TTC549 (cell line): ENCODE results near the gene TMEM63C.

Experiments
- FAIRE-seq: peaks from 2 replicates; lab custom pipeline; 2012; peaks lifted over from hg19 to GRCh38; lab: Jason Lieb, UNC

TMEM63C gene

DNA sequence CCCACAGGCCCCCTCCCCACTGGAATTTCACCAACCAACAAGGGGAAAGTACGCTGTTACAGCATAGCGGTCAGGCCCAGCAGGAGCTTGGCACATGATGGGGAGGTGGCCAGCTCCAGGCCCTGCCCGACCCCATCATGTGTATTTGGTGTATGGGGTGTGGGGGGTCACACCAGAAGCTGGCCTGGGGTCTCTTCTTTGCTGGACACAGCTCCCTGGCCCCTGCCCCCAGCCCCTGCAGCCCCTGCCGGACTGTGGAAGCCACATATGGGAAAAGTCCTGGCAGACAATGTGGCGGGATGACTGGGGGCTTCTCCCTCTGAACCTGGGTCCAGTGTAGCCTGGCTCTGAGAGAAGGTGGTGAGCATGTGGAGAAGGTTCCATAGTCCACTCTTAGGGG, 77.0 kb downstream of the TMEM63C start:
- no peak for FAIRE-seq

DNA sequence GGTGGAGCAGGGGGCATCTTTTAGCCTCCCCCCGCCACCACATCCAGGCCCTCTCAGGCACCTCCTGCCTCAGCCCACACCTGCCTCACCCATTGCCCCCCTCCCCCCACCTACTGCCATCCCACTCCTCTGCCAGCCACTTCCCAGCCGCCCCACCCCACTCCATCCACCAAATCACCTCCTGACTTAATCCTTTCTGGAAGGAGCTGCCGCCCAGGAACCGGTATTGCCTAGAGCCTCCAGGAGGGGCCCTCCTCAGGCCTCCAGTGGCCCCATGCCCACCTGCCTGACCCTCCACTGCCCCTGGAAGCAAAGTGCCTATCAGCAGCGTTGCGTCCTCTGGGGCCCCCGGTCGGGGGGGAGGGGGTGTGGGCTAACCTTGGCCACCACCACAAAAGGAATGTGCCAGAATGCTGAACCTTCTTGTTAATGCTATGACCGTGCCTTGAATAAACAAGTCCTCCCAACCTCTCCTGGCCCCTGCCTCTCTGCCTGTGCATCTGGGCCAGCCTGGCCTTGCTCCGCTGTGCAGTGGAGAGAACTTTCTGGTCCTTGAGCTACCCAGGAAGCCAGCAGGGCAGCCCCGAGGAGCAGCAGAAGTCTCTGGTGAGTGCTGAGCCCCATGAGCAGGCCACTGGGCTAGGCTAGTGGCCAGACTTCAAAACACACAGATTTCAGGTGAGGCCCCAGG, 77.6 kb downstream of the TMEM63C start:
- no peak for FAIRE-seq

DNA sequence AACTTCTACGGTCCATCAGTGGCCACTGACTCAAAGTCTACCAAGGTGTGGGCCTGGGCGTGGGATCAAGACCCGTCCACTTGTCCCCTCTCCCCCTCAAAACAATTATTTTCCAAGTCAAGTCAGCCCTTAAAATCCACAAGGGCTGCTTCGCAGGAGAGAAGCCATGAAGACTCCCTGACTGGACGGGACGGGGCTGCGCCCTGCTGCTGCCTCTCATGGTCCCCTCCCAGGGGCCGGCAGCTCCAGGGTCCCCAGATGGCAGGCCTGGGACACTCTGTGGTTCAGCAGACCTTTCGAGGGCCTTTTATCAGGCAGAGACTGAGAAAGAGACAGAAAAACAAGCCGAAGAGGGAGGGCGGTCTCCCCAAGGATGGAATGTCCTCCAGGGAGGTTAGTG, 78.6 kb downstream of the TMEM63C start:
- no peak for FAIRE-seq

DNA sequence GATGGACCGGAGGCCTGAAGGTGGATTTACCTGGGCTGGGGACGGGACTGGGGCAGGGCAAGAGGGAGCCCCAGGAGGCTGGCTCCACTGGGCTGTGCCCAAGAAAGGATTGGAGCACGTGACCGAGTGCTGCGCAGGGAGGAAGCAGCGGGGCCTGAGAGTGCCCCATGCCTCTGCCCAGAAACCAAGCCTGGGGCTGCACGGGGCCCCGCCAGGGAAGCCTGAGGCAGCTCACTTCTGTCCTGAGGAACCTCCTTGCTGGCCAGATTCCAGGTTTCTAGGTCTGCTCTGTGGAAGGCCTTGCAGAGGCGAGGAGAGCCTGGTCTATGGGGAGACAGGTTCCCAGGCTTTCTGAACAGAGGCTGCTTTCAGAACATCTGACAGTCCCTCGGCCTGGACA, 79.0 kb downstream of the TMEM63C start:
- no peak for FAIRE-seq

DNA sequence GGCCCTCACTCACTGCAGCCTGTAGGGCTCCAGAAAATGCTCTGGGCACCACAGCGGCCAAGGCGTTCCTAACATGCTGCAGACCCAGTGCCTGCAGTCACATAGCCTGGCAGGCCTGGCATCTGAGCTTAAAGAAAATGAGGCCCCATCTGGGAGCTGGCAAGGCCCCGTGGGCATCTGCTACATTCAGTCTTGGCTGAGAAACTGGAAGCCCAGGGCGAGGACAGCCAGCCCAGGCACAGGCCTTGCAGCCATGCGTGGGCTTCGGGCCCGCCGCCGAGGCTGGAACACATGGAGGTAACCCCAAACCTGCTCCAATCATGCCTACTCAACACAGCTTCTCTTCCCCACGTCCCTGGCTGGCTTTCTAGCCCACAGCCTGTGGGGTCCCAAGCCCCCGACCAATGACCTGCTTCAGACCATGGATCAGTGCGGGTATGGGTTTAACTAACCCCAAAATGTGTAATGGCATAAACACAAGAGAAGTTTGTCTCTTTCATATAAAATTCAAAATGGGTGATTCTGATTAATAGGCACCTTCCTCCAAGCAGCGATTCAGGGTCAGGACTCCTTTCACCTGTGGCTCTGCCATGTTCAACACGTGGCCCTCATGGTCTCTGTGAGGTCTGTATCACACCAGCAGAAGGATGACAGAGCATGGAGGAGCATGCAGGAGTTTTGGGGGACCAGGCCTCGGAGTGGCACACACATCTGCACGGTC, 83.0 kb downstream of the TMEM63C start:
- FAIRE-seq = no peak

DNA sequence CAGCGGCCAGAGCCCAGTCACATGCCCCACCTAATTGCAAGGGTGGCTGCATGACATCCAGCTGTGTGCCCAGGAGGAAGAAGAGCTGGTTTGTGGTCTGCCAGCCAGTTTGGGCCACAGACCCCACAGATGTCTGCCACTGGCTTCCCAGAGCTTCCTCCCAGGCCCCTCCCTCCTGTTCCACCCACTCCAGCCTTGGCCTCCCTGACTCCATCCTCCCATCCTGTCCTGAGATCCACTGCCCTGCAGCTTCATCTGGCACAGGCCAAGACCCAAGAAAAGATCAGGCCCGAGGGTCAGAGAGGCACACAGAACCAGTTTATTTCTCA, 83.6 kb downstream of the TMEM63C start:
- FAIRE-seq = no peak

DNA sequence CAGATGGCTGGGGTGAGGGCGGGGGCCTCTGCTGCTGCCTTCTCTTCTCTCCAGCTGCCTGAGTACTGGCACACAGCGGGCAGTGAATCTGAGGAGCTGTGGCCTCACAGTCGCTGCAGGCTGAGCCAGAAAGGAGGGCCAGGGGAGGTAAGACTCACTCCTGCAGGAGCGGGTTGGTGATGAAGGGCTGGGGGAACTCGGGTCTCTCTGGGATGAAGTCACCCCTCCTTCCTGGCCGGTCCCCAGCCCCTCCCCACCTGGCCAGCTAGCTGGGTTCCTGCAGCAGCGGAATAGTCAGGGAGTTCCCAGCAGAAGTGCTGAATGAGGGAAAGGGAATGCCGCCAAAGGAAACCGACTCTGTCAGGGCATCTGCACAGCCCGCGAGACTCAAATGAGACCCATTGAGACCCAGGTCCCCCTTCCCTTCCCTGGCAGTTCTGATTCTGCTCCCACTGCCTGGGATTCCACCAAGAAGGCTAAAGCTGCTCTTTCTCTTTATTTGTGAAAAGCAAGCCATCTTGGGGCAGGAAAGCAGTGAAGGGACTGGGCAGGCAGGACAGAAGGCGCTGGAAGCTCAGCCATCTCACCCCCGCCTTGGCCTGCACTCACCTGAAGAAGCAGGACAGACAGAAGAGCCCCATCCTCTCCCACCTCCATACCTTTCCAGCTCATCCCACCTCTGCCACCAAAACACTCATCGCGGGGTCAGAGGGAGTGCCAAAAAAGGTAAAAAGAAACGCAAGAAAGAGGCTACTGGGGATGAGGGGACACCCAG, 84.2 kb downstream of the TMEM63C start:
- no peak for FAIRE-seq

DNA sequence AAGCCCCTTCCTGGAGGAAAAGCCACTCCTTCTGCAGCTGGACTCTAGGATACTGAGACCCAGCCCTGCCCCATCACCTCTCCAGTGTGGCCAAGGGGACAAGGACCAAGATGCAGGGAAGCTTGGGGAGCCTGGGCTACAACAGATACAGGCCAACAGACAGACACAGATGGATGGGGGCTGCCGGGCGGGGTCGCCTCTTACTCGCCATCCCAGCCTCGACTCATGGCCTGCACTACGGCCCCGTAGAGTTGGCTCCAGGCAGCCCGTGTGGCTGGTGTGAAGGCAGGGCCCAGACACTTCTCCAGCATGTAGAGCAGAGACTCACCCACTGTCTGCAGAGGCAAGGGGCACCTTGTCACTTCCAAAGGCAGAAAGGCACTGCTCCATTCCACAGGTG, 84.7 kb downstream of the TMEM63C start:
- FAIRE-seq = no peak

DNA sequence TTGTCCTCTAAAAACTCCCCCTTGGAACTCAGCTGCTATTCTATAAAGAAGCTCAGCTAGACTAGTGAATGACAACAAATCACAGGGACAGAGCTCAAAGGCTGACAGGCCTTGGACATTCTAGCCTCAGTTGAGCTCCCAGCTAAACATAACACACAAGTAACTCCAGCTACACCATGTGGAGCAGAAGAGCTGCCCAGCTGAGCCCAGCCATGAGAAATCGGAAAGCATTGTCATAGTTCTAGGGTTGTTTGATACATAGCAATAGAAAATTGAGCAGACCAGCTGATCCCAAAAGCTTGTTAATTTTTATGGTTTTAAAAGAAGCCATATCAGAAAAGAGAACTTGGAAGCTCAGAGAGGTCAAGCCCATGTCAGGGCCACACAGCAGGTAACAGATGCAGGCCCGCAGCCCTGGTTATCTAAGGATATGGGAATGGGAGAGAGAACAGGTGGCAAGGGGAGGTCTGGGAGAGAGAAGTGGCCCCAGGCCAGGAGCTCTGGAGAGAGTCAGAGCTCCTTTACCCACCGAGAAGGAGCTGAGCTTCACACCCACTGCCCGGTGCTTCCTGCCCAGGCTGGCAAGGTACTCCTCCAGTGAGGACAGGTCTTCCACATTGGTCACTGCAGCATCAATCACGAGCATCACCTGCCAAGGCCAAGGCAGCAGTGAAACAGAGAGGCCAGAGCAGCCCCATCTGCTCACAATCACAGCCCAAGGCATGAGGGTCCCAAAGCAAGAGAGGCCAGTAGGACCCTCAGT, 86.5 kb downstream of the TMEM63C start:
- FAIRE-seq = no peak

DNA sequence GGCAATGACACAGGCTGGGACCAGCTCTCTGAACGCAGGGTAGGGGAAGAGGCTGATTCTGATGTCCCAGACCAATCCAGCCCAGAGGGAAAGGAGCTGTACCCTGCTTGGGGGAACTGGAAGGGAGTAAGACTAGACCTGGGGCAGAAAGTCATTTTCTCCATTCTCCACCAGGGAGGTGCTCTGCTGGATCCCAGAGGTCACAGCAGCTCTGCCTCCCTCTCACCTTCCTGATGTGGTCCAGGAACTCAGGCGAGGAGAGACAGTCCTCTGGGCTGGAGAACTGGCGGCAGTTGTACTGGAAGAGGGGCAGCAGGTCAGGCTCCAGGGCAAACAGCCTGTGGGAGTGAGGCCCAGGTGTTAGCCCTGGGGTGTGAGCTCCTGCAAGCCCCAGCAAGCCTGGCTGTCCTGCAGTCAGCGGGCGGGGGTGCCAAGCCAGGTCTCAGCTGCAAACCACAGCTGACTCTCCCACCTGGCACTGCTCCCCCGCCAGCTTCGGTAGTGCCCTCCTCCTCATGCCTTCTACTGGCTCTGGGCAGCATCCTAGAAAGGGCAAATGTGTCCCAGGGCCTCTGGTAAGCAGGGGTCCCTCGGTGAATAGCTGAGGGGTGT, 87.5 kb downstream of the TMEM63C start:
- FAIRE-seq = no peak

DNA sequence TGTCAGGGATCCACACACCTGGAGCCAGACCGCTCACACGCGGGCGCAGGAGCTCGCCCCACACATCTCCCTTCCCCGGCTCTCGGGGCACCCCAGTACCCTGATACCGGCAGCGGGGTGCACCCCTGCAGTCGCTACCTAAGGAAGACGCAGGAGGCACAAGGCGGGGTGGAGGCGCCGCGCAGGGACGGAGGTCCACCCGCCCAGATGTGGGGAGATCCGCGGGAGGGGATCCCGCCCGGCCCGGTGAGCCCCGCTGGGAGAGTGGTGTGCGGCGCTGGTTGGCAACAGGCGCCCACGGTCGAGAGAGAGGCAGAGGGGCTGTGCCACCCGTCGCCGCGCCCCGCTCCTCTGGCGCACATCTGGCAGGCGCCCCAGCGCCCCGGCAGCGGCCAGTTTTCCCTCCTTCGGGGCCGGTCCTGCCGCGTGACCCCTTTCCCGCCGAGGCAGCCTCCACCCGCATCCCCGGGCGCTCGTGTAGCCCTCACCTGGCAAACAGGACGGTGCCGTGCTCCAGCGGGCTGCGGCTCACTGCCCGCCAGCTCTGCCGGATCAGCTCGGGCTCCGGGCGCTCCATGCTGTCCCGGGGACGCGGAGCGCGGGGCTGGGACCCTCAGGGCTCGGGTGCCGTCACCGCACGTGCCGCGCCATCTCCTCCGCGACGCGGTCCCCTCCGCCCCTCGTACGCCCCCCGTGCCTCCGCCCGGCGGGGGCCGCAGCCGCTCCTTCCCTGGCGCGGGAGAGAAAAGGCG, 88.9 kb downstream of the TMEM63C start:
- no peak for FAIRE-seq

DNA sequence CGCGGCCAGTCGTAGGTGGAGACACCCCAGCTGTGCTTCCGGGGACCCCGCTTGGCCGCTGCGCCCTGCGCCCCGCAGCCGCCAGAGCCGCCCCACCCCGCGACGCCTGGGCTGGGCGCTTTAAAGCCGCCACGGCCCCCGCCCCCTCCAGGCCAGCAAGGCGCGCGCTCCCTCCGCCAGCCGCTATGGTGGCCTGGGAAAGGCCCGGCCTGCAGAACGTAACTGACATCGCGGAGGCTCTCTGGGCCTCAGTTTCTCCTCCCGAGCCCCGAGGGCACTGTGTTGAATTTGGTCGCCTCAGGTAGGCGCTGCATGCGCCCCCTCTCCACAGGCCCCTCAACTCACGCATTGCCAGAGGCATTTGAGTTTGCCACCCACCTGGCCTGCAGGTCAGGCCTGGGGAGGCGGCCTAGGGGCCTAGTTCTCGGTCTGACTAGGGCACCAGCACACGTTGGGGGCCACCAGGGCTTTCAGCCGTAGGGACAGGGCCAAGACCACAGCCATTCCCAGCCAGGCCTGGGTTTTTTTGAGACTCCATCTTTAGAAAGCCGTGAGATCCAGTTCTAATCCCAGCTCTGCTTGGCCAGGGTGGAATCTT, 89.6 kb downstream of the TMEM63C start, which contains the start of gene NGB:
Gene NGB (minus strand): TSS at position 94 of the 598 bp plus-strand sequence. CDS start 269 bp downstream, outside the sequence.
- no peak for FAIRE-seq

DNA sequence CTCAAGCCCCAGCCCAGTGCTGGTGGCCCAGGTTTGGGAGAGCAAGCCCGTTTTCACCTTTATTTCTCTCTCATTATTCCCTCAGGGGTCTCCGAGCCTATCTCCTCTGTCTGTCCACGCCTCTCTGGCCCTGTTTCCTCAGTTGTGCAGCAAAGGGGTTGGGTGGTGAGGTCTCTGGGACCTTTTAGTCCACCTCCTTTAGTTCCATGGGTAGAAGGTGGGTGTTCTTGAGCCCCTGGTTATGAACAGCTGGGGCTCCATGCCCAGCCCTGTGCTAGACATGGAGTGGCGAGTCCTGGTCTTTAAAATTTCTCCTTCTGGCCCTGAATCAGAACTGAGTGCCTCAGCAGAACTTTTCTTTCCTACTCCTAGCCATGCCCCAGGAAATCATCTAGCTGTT, 90.7 kb downstream of the TMEM63C start:
- FAIRE-seq = no peak

DNA sequence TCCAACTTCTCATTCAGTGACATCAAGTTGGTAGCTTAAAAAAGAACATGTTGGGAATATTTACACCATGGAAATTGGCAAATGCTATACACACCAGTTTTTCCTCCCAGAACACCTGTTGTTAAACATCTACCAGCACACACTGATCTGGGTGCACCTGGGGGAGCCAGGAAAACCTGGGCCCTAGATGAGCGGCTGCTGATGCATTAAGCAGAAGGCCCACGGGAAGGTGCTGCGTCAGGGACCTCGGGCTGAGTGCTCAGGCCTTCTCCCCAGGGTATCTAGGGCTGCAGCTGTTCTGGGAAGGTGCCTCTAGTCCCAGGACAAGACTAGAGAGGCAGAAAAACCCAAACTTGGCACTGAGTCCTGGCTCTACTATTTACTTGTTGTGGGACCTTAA, 92.2 kb downstream of the TMEM63C start:
- FAIRE-seq = no peak

DNA sequence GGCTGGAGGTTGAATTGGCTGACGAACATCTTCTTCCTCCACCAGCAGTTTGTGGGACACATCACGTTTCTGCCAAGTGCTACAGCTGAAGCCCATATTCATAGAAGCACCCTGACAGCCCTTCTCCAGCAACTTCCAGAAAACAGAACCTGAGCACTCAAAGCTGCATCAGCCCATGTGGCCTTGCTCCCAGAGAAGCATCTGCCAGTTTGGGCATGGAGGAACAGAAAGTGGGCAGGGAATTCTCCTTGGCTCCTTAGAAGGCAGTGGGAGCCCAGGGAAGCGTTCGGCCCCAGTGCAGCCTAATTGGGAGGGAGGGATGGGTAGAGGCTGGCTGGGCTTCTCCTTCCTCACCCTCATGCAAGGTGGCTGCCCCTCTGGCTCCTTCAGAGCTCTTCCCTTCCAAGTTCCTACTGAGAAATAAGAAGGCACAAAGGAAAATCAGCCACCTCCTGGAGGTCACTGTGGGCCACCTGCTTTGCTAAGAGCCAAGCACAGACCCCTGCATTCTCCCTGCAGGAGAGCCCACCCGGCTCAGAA, 93.5 kb downstream of the TMEM63C start:
- FAIRE-seq = no peak

DNA sequence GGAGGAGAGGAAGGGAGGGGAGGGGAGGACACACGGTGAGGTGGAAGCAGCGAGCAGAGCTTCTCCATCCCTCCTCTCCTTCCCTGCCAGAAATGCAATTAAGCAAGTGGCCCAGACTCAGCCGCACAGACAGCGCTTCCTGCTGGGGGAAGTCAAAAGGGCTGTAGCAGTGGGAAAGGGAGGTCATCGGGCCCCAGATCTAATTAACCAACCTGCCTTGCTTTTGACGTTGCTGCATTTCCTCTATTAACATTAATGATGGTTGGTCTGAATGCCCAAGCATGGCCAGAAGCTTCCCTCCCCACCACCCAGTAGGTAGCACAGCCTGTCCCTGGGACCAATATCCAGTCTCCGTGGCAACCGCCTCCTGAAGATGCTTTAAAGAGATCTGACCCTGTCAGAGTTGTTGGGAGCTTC, 94.0 kb downstream of the TMEM63C start:
- FAIRE-seq = no peak

DNA sequence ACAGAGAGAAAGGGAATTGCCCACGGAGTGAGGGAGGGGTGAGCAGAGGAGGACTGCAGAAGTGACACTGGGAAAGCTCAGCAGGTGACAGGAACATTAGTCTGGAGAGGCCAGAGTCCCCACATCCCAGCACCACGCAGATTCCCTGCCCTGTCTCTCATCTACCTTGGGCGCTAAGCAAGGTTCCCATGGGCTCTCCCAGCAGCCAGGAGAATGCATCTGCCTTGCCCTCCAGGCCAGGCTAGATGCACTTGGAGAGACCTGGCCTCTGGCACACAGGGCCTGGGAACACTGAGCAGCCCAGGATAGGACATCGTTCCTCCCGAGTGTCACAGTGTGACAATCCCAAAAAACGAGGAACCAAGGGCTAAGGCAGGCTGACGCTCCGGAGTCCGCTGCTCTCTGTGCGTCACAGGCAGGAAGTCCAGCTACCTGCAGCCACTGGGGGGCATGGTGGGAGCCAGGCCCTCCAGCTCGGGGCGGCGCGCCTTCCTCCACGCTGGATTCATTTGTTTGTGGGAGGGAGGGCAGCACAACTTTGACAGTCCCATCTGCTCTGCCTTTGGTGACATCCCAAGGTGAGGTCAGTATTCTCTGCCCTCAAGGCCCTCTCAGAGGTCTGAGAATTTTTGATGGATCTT, 94.8 kb downstream of the TMEM63C start:
- no peak for FAIRE-seq

DNA sequence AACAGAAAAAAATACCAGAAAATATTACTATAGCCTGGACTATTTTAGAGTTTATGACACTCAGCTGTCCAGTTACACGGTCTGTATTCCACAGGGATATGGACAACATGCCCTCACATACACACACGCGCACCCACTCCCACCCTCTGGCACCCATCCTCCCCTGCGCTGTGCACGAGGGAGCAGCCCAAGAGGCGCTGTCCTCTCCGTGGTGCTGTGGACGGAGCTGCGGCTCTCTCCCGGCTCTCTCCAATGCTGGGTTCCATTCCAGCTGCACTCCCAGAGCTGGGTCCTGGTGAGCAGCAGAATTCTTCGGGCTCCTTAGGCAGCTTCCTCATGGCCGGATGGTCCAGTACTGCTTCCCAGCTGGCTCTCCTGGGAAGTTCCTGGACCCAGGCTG, 95.4 kb downstream of the TMEM63C start:
- no peak for FAIRE-seq

DNA sequence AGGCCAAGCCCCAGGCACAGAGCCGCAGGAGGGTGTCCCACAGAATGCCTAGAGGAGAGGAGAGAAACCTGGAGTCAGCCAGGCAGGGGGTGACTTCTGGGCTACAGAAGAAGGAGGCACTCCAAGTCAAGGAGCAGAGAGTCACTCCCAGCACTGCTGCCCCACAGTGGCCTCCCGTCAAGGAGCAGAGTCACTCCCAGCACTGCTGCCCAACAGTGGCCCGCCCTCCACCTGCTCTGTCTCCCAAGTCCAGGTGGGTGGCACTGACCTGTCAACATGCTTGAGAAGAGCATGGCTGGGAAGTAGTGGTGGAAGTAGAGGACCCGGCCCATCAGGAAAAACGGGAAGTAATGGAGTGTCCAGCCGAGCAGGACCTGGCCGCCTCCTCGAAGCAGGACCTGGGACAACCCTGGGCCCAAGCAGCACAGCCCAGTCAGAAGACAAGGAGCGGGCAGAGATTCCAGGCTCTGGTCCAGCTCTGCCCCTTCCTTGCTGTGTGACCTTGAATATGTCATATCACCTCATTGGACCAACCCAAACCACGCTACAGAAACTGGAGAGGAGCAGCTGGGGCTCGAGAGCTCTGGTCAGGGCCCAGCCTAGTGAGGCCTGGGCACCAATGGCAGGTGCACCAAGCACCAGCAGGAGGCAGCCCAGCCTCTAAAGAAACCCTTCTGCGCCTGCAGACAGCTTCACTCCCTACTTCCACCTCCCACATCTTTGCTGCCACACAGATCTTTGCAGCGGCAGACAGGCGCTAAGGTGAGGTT, 97.0 kb downstream of the TMEM63C start:
- FAIRE-seq = no peak
